Stimulated activated naive CD4-positive, alpha-beta T cell treated with Interleukin-2 at 50 U/mL for 16 hours (primary cell): ENCODE measurements around the gene GALNT17.

ENCODE experiments used
- DNase-seq: peaks from one replicate; lab custom pipeline; 2025; lab: John Stamatoyannopoulos, UW

The GALNT17 gene

DNA sequence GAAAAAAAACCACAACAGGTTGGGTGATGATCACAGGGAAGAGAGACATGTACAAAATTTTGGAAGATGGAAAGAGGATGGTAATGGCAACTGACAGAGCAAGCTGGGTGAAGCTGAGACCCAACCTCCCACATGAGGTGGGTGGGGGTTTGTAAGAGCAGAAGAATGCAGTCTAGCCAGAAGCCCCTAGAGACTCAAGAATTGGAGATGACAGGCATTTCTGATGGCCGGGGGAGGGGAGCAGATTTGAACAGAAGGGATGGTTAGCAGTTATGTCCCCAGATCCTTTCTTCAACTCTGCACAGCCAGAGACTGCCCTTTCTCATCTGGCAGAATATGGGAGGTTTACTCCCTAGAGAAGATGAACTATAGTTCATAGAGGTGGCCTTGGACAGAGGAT lies 208.0 kb downstream of the GALNT17 start:
- DNase-seq, result no peak

DNA sequence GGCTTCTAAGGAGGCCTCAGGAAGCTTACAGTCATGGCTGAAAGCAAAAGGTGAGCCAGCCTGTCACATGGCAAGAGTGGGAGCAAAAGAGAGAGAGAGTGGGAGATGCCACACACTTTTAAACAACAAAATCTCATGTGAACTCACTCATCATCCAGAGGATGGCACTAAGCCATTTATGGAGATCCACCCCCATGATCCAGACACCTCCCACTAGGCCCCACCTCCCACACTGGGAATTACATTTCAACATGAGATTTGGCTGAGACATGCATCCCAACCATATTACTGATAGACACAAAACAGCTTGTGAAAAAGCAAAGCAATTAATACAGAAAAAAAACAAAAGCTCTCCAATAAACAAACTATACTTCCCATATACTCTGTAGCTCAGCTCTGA lies 210.3 kb downstream of the GALNT17 start:
- DNase-seq, result no peak

DNA sequence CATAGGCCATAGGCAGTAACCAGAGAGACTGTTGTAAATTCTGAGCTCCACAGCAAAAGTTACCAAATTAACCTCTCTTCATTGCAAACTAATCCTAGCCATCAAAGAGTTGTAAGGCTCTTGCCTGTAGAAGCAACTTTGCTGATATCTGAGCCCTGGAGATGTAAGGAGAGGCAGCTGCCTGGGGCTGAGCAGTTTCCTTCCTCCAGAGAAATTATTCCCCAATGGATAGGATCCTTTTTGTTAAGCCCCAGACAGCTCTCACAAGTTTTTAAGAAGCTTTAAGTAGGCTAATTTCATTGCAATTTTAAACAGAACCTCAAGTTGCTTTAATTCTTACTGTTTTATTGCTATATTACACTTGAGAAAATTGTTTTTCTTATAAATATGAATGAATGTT lies 211.1 kb downstream of the GALNT17 start:
- DNase-seq, result no peak

DNA sequence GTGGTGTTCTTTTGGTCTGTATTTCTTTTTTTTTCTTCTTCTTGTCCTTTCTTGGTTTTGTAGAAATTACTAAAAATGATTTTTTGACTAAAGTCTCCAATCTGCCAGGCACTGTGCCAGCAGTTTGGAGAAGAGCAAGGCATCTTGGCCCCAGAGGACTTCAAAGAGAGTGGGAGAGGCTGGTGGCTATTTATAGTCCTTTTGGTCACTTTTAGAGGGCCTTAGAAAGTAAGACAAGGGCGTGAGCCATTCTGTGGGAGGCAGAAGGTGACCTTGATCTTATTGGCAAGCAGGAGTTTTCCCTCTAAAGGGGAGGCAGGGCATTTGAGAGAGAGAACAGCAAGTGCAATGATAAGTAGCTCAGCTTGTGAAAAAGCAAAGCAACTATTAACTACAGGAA lies 211.9 kb downstream of the GALNT17 start:
- DNase-seq, result no peak

GRCh38 chr7:71345117-71345884 lies 213.4 kb downstream of the GALNT17 start:
- no peak for DNase-seq

- DNase-seq, result no peak
Observed at GRCh38 chr7:71348821-71349681, 217.1 kb downstream of the GALNT17 start.

- DNase-seq, result no peak
Observed at GRCh38 chr7:71349682-71350481, 217.9 kb downstream of the GALNT17 start.

GRCh38 chr7:71350680-71351079 lies 218.7 kb downstream of the GALNT17 start:
- no peak for DNase-seq

DNA sequence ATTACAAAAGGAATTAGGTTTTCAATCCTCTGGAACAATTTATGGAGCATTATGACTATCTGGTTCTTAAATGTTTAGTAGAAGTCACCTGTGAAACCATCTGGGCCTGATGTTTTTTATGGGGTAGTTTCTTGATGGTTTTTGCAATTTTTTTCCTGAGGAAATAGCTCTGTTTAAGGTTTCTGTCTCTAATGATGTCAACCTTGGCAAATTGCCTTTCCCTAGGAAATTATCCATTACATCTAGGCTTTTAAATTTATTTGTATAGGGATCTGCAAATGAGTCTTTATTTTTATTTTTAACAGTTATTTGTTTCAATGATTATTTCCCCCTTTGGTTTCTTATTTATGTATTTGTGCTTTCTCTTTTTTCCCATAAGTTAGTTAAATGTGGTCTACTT lies 222.8 kb downstream of the GALNT17 start:
- no peak for DNase-seq

- DNase-seq, result no peak
Observed at GRCh38 chr7:71361451-71362032, 229.6 kb downstream of the GALNT17 start.

GRCh38 chr7:71362240-71362639 lies 230.3 kb downstream of the GALNT17 start:
- DNase-seq, result no peak

GRCh38 chr7:71363223-71363622 lies 231.3 kb downstream of the GALNT17 start:
- no peak for DNase-seq

DNA sequence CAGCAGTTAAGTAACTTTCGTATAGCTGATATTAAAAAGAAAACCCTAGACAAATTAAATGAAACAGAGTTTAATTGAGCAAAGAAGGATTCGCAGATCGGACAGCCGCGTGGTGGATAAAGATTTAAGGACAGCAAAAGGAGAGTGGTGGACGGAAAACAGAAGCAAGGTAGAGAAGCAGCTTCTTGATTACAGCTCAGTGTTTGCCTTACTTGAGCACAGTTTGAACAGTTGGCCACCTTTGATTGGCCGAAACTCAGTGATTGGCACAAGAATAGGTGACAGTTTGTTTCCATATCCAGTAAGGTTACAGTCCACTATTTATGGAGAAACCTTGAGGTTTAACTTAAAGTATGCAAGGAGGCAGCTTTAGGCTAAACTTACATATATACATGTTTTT lies 231.7 kb downstream of the GALNT17 start:
- no peak for DNase-seq

- DNase-seq, result no peak
Observed at GRCh38 chr7:71364551-71364950, 232.6 kb downstream of the GALNT17 start.

GRCh38 chr7:71372991-71373390 lies 241.0 kb downstream of the GALNT17 start:
- DNase-seq, result no peak

DNA sequence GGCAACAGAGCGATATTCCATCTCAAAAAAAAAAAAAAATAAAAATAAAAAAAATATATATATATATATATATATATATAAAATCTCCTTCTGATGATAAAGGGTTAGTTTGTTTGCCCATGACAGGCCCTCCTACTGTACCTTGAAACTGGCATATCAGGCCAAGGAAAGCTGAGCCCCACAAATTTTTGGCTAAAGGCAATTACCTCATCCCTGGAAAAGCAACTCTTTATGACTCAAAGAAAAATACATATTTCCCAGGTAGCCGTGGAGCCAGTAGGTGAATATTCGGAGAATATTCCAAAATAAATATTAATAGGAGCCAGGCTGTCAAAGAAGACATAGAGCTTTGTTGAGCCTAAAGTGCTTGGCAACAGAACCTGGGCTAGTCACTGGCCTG lies 245.1 kb downstream of the GALNT17 start:
- no peak for DNase-seq

DNA sequence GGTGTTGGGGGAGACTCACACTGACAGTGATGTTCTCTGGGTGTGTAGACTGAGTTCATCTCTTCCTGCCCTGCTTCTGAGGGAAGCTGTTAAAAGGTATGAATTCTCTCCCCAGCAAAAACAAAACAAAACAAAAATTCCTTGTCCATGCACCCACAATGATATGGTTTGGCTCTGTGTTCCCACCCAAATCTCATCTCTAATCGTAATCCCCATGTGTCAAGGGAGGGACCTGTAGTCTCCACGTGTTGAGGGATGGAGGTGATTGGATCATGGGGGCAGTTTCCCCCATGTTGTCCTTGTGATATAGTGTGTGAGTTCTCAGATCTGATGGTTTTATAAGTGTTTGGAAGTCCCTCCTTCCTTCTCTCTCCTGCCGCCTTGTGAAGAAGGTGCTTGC lies 245.5 kb downstream of the GALNT17 start:
- no peak for DNase-seq

DNA sequence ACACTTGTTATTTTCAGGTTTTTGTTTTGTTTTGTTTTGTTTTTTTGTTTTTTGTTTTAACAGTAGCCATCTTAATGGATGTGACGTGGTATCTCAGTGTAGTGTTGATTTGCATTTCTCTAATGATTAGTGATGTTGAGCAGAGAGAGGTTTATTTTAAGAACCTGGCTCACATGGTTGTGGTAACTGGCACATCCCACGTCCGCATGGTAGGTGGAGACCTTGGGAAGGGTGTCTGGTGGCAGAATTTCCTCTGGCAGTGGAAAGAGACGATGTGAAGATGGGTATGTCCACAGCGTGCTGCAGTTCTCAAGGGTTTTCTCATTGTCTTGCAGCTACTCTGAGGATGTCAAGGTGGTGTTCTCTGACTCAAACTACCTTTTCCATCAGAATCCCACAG lies 252.2 kb downstream of the GALNT17 start:
- DNase-seq, result no peak

GRCh38 chr7:71385330-71385729 lies 253.4 kb downstream of the GALNT17 start:
- DNase-seq, result no peak

GRCh38 chr7:71386152-71386785 lies 254.3 kb downstream of the GALNT17 start:
- no peak for DNase-seq

DNA sequence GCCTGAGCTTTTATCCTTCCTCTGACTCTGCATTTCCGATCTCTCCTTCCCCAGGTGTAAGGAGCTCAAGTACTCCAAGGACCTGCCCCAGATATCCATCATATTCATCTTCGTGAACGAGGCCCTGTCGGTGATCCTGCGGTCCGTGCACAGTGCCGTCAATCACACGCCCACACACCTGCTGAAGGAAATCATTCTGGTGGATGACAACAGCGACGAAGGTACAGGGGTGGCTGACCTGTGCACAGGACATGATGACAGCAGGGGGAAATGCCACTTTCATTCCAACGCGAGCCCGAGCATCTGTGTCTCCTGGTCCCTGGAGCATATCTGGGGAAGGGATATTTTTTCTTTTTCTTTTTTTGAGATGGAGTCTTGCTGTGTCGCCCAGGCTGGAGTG lies 256.2 kb downstream of the GALNT17 start:
- no peak for DNase-seq

- no peak for DNase-seq
Observed at GRCh38 chr7:71389976-71390375, 258.0 kb downstream of the GALNT17 start.
